ENCODE data around the gene PLCB3.

Gene PLCB3

GRCh38 chr11:64222651-64223000 lies 28.7 kb upstream of the PLCB3 start:
- DNase-seq, result no peak

GRCh38 chr11:64223001-64223651 lies 28.2 kb upstream of the PLCB3 start:
- DNase-seq, result no peak

GRCh38 chr11:64224151-64224890 lies 27.0 kb upstream of the PLCB3 start:
- no peak for DNase-seq

GRCh38 chr11:64224891-64225607 lies 26.3 kb upstream of the PLCB3 start:
- no peak for DNase-seq

GRCh38 chr11:64225608-64226506 lies 25.5 kb upstream of the PLCB3 start, which contains the start of the genes NUDT22 and TRPT1:
Gene NUDT22, plus strand, starts transcription at chr11:64226274. Its CDS starts 379 bp downstream, at chr11:64226653.
Gene TRPT1, minus strand, starts transcription at chr11:64226186. Its CDS starts 326 bp downstream, at chr11:64225860.
- DNase-seq, result peak; percentile 95

- peak; percentile 71 for DNase-seq
These were observed 24.8 kb upstream of the PLCB3 start for GRCh38 chr11:64226507-64227051.

GRCh38 chr11:64227405-64227956 lies 23.8 kb upstream of the PLCB3 start:
- no peak for DNase-seq

- DNase-seq, result no peak
These were observed 22.1 kb upstream of the PLCB3 start for GRCh38 chr11:64229090-64229743.

- DNase-seq, result no peak
These were observed 21.6 kb upstream of the PLCB3 start for GRCh38 chr11:64229744-64230170.

GRCh38 chr11:64230171-64230984 lies 21.0 kb upstream of the PLCB3 start, which contains the start of gene DNAJC4:
Gene DNAJC4, plus strand, starts transcription at chr11:64230548. Its CDS starts 307 bp downstream, at chr11:64230855.
- peak; percentile 94 for DNase-seq

- no peak for DNase-seq
These were observed 20.4 kb upstream of the PLCB3 start for GRCh38 chr11:64230985-64231365.

- DNase-seq, result no peak
These were observed 19.8 kb upstream of the PLCB3 start for GRCh38 chr11:64231546-64231945.

GRCh38 chr11:64232182-64232966 lies 19.0 kb upstream of the PLCB3 start:
- no peak for DNase-seq

- no peak for DNase-seq
These were observed 18.4 kb upstream of the PLCB3 start for GRCh38 chr11:64232967-64233315.

- DNase-seq, result peak; percentile 85
These were observed 17.3 kb upstream of the PLCB3 start, which contains the start of gene VEGFB for GRCh38 chr11:64233913-64234586. Gene VEGFB, plus strand, starts transcription at chr11:64234584. Its CDS starts 250 bp downstream, at chr11:64234834.

GRCh38 chr11:64234647-64235379 lies 16.5 kb upstream of the PLCB3 start:
- DNase-seq, result peak; percentile 70

- DNase-seq, result no peak
These were observed 15.7 kb upstream of the PLCB3 start for GRCh38 chr11:64235437-64236161.
